Measurements from ENCODE around the gene XAGE5.
"Not testable (repeated sequence)": the region's sequence is repeated elsewhere in the genome, so short reads cannot be mapped to it uniquely, and the experiment has no call there.

Gene XAGE5

GRCh38 chrX:52824608-52825007 is 13.5 kb downstream of the XAGE5 start:
- no peak overlapping the region for H3K4me3 ChIP-seq (ENCODE audit: low read depth, low read length)
- H3K9me3 ChIP-seq (ENCODE audit: severe bottlenecking), result peaks cover 2% of the 10 kb centered on the region
- TF ChIP-seq CTCF (IDR thresholded peaks at IDR 0.05; ENCODE audit: low read depth, low read length), result no peak
- H3K27ac ChIP-seq, result no peak overlapping the region
- no peak for DNase-seq
- H3K27me3 ChIP-seq (ENCODE audit: insufficient read depth, low read depth, severe bottlenecking), result peaks cover 48% of the 10 kb centered on the region
- no peaks in the 10 kb centered on the region for H3K36me3 ChIP-seq

GRCh38 chrX:52830551-52830950 is 19.5 kb downstream of the XAGE5 start:
- Histone ChIP-seq H3K27me3 (ENCODE audit: insufficient read depth, low read depth, severe bottlenecking) (peaks cover 31% of the 10 kb centered on the region), H3K9me3 (ENCODE audit: severe bottlenecking) (peaks cover 2% of the 10 kb centered on the region), H3K27ac (no peak overlapping the region), H3K4me3 (ENCODE audit: low read depth, low read length) (no peak overlapping the region), H3K36me3 (no peaks in the 10 kb centered on the region)
- no peak for DNase-seq
- no peak for TF ChIP-seq CTCF (IDR thresholded peaks at IDR 0.05; ENCODE audit: low read depth, low read length)

DNA sequence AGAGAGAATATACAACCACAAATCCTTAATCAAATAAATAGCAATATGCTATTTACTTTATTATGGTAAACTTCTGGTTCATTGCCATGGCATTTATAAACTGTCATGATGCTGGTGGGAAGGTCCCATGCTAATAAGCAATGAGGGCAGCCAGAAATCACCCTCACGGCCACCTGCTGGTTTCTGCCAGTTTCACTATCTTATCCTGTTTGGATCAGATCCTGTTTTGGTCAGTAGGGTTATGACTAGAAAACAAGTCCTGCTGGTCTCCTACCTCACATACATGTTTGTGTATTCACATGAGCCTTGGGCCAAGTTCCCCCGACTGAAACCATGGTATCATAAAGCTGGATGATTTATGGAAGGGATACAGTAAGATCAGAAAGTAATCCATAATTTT is 28.1 kb downstream of the XAGE5 start:
- Histone ChIP-seq H3K36me3 (no peaks in the 10 kb centered on the region), H3K27me3 (ENCODE audit: insufficient read depth, low read depth, severe bottlenecking) (peaks cover 4% of the 10 kb centered on the region), H3K27ac (no peak overlapping the region), H3K9me3 (ENCODE audit: severe bottlenecking) (peaks cover 2% of the 10 kb centered on the region), H3K4me3 (ENCODE audit: low read depth, low read length) (no peak overlapping the region)
- no peak for TF ChIP-seq CTCF (IDR thresholded peaks at IDR 0.05; ENCODE audit: low read depth, low read length)
- no peak for DNase-seq

DNA sequence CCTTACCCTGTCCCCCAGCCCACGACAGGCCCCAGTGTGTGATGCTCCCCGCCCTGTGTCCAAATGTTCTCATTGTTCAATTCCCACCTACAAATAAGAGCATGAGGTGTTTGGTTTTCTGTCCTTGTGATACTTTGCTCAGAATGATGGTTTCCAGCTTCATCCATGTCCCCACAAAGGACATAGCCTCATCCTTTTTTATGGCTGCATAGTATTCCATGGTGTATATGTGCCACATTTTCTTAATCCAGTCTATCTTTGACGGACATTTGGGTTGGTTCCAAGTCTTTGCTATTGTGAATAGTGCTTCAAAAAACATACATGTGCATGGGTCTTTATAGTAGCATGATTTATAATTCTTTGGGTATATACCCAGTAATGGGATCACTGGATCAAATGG is 32.5 kb downstream of the XAGE5 start:
- not testable (repeated sequence) for H3K4me3 ChIP-seq (ENCODE audit: low read depth, low read length); H3K36me3 ChIP-seq; DNase-seq; H3K27ac ChIP-seq; H3K9me3 ChIP-seq (ENCODE audit: severe bottlenecking); H3K27me3 ChIP-seq (ENCODE audit: insufficient read depth, low read depth, severe bottlenecking)

DNA sequence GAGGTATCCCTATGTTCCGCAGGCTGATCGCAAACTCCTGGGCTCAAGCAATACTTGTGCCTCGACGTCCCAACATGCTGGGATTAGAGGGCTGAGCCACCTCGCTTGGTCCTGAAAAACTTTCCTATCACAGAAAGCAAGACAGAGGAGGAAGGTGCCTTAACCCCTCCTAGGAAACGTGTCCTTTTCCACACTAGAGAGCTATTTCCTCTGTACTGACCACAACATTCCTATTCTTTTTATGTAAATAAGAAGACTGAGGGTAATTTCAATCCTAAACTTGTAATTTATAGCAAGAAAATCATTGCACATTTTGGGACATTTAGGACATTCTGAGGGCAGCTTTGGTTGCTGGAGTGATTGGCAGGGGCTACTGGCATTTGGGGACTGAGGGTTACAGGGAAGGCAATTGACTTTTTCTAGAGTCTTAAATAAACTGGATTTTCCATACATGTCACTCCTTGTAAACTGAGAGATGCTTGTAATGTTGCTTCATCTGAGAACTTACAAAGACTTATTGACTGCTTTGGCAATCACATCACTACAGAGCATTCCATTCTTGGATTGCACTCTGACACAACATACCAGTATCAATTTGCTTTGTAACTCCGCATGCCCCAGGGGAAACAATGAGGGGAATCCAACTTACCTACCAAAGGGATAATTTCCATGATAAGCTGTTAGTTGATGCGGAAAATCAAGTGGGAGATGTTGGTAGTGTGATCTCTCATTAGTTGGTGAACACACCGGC is 41.2 kb downstream of the XAGE5 start:
- TF ChIP-seq CTCF (IDR thresholded peaks at IDR 0.05; ENCODE audit: low read depth, low read length), result no peak
- DNase-seq, result no peak
- no peak overlapping the region for H3K27ac ChIP-seq
- no peaks in the 10 kb centered on the region for H3K9me3 ChIP-seq (ENCODE audit: severe bottlenecking)
- no peak overlapping the region for H3K4me3 ChIP-seq (ENCODE audit: low read depth, low read length)
- no peaks in the 10 kb centered on the region for H3K36me3 ChIP-seq
- H3K27me3 ChIP-seq (ENCODE audit: insufficient read depth, low read depth, severe bottlenecking), result peaks cover 35% of the 10 kb centered on the region

DNA sequence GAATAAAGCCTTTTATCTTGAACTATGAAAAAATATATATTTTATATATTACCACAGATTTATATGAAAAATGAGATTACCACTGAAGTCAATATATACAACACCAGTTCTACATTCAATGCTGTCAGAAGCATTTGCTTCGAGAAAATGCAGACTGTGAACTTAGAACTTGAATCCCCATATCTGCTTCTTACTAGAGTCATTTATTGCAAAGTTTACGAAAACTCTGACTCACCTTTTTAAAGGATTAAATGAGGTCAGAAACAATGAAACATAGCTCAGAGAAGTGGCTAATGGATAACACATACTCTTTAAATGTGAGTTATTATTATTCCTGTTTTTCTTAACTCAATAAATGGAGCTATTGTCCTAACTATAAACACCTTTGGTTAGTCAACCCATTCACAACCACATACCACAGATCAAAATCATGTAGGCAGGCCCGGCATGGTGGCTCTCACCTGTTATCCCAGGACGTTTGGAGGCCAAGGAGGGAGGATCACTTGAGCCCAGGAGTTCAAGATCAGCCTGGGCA is 46.0 kb downstream of the XAGE5 start:
- H3K27me3 ChIP-seq (ENCODE audit: insufficient read depth, low read depth, severe bottlenecking), result peaks cover 18% of the 10 kb centered on the region
- H3K27ac ChIP-seq, result not testable (repeated sequence)

More for the DNA sequence above, 46.0 kb downstream of the XAGE5 start:
- not testable (repeated sequence) for H3K9me3 ChIP-seq (ENCODE audit: severe bottlenecking); H3K4me3 ChIP-seq (ENCODE audit: low read depth, low read length); H3K36me3 ChIP-seq; DNase-seq

All from WERI-Rb-1 (cell line).